HG03139 (cell line): Measurements from ENCODE around the gene PARD6B.
"Not testable (repeated sequence)": the region's sequence is repeated elsewhere in the genome, so short reads cannot be mapped to it uniquely, and the experiment has no call there.

ENCODE experiments used
- ATAC-seq: cut with Tn5 transposase; IDR thresholded peaks from one replicate; pipeline ENCODE4 v1.9.1; 2021; ENCODE audit not compliant: unreplicated experiment

Gene PARD6B

DNA sequence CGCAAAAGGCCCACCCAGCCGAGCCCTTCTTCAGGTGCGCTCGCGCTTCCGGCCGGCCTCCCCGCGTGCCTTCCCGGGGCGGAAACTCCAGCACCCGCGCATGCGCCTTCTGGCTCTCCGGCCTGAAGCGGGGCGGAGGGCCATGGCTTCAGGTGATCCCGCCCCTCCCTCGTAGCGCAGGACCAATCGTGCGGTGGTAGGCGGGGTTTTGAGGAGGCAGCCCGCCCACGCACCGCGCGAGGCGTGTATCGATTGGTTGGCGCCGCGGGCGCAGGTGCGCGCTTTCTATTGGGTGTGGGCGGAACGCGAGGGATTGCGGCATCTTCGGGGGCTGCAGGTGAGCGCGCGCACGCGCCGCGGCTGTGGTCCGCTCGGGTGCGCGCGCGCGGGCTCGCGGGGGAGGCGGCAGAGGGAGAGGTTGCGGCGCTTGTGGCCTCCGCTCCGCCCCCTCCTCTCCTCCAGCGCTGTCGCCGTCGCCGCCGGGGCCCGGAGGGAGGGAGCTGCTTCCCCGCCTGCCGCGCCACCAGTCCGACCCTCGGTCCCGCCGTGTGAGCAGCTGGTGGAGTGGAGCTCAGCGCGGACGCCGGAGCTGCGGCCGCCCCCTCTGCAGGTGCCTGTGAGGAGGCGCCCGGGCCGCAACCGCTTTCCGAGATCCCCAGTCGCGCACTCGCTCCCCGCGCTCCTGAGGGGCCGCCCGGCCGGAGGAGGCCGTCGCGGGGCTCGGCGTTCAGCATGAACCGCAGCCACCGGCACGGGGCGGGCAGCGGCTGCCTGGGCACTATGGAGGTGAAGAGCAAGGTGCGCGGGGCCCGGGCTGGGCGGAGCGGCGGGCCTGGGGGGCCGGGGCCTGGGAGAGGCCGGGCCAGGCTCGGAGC is at the start of gene PARD6B:
Gene PARD6B, plus strand, starts transcription at position 526 of the 875 bp plus-strand sequence. Its CDS starts 207 bp downstream, at position 733.
- peak; percentile 85 for ATAC-seq

DNA sequence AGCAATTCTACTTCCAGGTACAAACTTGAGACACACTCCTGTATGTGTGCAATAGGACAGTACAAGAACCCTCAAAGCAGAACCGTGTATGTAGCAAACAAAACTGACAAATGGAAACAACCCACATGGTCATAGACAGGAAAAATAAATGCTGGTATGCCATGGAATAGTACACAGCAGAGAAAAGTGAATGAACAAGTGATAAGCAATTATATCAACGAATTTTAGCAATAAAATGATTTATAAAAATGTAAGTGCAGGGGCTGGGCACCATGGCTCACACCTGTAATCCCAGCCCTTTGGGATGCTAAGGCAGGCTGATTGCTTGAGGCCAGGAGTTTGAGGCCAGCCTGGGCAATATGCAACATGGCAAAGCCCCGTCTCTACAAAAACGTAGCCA is 49.3 kb upstream of the PARD6B start:
- no peak for ATAC-seq

GRCh38 chr20:50682947-50683530 is 48.3 kb upstream of the PARD6B start:
- ATAC-seq = no peak

GRCh38 chr20:50683570-50683969 is 47.8 kb upstream of the PARD6B start:
- no peak for ATAC-seq

DNA sequence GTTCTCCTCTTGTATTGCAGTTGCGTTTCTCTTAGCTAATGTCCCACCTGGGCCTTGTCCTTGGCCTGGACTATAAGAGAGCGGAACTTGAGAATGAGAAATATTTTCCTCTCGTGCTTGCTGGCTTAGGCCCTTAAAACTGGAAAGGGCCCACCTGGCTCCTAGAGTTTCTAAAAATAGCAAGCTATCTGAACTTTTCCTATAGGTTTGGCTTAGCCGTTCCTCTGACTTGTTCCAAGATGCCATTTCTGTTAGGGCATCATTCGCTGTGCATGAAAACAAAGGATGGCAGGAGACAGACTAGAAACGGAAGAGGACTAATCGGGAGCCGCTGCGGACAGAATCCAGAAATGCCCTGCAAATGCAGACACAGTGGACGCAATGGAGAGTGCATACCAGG is 44.6 kb upstream of the PARD6B start:
- ATAC-seq = no peak

DNA sequence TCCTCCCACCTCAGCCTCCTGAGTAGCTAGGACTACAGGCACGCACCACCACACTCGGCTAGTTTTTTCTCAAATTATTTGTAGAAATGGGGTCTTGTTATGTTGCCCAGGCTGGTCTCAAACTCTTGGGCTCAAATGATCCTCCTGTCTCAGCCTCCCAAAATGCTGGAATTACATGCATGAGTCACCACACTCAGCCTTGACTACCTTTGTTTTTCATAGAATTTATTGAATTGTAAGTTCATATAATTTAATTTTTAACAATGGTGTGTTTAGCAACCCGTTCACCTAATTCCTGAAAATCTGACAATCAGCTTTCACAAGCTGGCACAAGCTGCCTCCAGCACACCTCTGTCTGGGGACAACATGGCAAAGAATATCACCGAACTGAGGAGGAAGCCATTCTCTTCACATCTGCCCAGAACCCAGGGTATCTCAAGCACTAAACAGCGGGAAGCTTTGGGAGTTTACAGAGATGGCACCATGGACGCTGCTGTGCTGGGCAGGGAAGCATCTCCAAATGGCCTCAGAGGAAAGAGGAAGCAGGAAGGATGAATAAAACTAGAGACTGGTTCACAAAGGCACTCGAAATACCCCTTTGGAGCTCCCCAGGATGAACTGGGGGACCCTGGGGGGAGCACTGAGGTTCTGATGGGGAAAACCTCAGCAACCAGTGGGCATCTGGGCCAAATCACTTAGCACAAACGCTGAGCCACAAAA is 43.0 kb upstream of the PARD6B start:
- no peak for ATAC-seq

- no peak for ATAC-seq
Measured at GRCh38 chr20:50689864-50690649, 41.3 kb upstream of the PARD6B start.

GRCh38 chr20:50690650-50691572 is 40.5 kb upstream of the PARD6B start, which contains the start of gene RIPOR3:
Gene RIPOR3, minus strand, starts transcription at chr20:50691542. Its CDS starts 414 bp downstream, at chr20:50691128.
- ATAC-seq = no peak

DNA sequence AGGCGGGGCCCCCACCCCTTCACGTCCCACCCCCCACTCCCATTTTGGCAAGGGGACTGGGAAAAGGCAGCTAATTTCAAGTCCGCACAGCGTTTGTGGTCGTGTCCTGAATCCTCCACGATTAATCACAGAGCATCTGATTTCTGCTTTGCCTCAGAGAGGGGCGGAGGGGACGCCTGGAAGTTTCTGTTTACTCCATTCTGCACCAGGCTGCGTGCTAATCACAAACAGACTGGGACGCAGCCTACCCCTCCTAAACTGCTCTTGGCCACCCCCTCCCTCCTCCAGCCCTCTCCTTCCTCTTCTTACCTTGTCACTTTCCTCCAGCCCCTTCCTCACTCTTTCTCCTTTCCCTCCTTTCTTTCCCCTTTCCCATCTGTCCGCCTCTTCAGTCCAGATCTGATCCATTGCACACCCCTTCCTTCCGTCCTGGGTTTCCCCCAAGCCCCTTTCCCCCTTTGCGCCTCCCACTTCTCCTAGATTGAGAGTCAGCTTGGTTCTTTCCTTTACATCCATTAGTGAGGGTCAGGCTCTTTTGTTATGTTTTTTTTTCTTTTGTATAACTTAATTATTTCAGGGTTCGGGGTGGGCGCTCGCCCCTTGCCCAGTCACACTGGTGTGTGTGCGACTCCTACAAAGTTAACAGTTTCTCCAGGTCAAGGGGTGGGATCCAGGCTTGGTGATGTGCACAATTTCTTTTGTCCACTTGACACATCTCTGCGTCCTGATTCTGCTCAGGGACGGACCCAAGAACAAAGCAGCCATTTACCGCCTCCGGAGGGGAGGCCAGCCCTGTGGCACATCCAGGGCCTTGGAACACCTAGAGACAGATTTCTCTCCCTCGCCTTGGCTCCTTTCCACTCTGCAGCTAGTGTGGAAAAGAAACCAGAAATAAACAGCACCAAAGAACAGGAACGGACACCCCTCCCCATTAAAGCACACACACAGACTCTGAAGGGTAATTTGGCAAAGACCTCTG is 39.5 kb upstream of the PARD6B start:
- no peak for ATAC-seq

DNA sequence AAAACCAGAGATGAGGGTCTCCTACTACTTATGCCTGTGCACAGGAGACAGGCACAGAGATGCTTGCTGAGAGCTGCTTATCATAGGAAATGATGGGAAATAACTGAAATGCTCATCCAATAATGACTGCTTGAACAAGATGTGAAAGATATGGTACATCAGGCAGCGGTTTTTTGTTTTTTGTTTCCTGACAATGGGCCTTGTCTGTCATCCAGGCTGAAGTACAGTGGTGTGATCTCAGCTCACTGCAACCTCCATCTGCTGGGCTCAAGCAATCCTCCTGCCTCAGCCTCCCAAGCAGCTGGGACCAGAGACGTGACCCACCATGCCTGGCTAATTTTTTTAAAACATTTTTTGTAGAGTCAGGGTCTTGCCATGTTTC is 38.8 kb upstream of the PARD6B start:
- ATAC-seq = no peak

- ATAC-seq = no peak
Measured at GRCh38 chr20:50693001-50693400, 38.4 kb upstream of the PARD6B start.

GRCh38 chr20:50694379-50695134 is 36.8 kb upstream of the PARD6B start:
- no peak for ATAC-seq

- no peak for ATAC-seq
Measured at GRCh38 chr20:50695135-50695872, 36.1 kb upstream of the PARD6B start.

GRCh38 chr20:50698255-50698654 is 33.1 kb upstream of the PARD6B start:
- ATAC-seq = not testable (repeated sequence)

- no peak for ATAC-seq
Measured at GRCh38 chr20:50699688-50700087, 31.7 kb upstream of the PARD6B start.

DNA sequence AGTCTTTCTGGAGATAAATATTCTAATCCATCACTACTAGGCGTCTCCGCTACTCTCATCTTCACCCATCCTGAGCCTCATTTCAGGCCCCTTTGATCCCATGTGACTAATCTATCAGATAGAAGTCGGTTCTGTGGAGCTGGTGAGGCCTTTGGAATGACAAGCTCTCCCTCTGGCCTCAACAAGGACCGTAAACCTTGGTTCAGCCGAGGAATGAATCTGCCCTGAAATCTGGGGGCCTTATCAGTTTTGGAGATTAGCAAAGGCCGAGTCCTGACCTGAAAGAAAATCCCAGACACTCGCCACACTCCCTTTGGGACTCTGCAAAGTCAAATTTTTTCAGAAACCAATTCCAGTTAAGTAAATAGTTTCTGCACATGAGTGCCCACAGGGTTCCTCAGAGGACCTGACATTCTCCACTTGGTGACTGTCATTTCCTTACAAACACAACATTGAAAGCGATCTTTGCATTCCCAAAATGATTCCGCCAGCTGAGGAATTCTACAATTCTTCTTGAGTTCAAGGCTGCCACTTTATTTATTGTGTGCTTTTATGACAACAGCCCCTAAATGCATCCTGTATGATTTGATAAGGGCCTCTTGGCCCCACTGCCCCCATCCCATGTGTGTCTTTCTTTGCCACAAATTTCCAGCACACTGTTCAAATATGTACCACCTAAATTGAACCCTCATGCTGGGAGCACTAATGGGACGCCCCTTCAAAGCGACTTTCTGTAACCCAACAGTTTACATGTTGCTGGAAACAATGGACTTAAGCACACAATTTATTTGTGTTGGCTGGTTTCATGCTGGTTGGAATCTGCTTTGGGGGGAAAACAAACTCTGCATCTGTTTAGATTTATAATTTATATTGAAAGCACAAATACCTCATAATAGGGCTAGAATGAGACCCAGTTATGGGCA is 30.1 kb upstream of the PARD6B start:
- no peak for ATAC-seq
